Urinary bladder (tissue), 4 donors: Measurements from ENCODE around the gene CCBE1. TPM values are rescaled to one million over a fixed set of nuclear protein-coding genes. Genes with fewer than 3 reads are reported as not detected.

Experiments
- DNase-seq: peaks from one replicate; pipeline ENCODE4 v3.0.0-alpha.2; 2015; ENCODE audit errors: extremely low spot score
- H3K27ac ChIP-seq: one replicate; pipeline ENCODE4 v1.5.1; 2013; ENCODE audit warnings: low read depth, mild to moderate bottlenecking, moderate library complexity
- H3K36me3 ChIP-seq: one replicate; pipeline ENCODE4 v1.6.1; 2013; ENCODE audit warnings: mild to moderate bottlenecking, moderate library complexity; ENCODE audit not compliant: insufficient read depth
- H3K4me1 ChIP-seq: one replicate; pipeline ENCODE4 v1.6.1; 2013; ENCODE audit warnings: mild to moderate bottlenecking, moderate library complexity; ENCODE audit not compliant: insufficient read depth
- H3K4me3 ChIP-seq: one replicate; pipeline ENCODE4 v1.5.1; 2013; ENCODE audit warnings: low read depth, low read length
- WGBS: extraction: QIAGEN DNeasy Blood & Tissue Kit; methylation state at CpG from one replicate; pipeline ENCODE4 v1.1.7; 2013; 5-methylcytosine and 5-hydroxymethylcytosine counted together
- polyA plus RNA-seq: library from polyadenylated mRNA; stranded (reverse); fragments of 200-250 nt; gene quantifications from one replicate; pipeline ENCODE4 v1.2.3, GENCODE V29; 2013
- total RNA-seq: library from RNA; depleted of rRNA; stranded (reverse); fragments of >200 nt; gene quantifications from one replicate; pipeline ENCODE4 v1.2.3, GENCODE V29; 2014
- donor health status: healthy with polysubstance abuse.
- donor health status: healthy.

Gene CCBE1
- total and polyA plus RNA-seq, 2 donors = 0.37 to 4.2 TPM

DNA sequence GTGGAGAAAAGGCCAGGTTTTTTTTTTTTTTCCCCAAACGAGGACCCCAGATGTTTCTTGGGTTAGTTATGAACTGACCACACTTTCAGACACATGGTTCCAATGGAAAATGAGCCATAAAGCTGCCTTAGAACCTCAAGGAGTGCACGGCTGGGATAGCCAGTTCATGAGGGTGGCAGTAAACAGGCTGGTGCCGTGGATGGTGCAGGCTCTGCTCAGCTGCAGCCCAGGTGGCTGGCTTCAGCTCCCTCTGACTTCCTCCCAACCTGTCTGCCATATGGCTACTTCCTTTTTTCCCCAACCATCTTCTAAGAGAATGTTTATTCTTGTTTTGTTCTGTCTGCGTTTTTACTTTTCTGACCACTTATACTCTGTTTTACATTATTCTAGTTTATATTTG, 228.4 kb downstream of the CCBE1 start:
- no peak overlapping the region for H3K27ac ChIP-seq
- DNase-seq = no peak
- 68% methylated on average over 4 of the region's 4 CpGs for WGBS
- no peaks in the 10 kb centered on the region for H3K4me1 ChIP-seq
- no peaks in the 10 kb centered on the region for H3K36me3 ChIP-seq
- no peak overlapping the region for H3K4me3 ChIP-seq

- Histone ChIP-seq H3K4me3 (no peak overlapping the region), H3K36me3 (no peaks in the 10 kb centered on the region), H3K4me1 (no peaks in the 10 kb centered on the region), H3K27ac (no peak overlapping the region)
- no peak for DNase-seq
- WGBS = 84% methylated on average over 8 of the region's 8 CpGs
These were observed 229.7 kb downstream of the CCBE1 start for GRCh38 chr18:59467497-59467896.

DNA sequence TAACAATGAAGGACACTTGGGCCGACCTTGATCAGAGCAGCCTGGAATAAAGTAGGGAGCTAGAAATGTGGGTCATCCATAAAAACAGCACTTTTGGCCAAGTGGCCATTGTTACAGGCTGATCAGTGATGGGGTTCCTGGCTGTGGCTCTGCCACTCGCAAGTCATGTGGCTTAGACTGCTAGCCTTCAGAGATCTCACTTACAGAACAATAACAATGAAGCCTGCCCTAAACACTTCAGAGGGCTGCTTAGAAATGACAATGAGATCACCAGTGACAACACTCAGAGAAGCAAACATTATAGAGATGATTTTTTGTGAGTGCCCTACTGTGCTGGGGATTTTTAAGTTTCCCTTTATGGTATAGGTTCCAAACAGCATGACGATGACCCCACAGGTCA, 230.2 kb downstream of the CCBE1 start:
- H3K36me3 ChIP-seq = no peaks in the 10 kb centered on the region
- WGBS = 93% methylated on average over 3 of the region's 3 CpGs
- no peaks in the 10 kb centered on the region for H3K4me1 ChIP-seq
- H3K4me3 ChIP-seq = no peak overlapping the region
- no peak for DNase-seq
- H3K27ac ChIP-seq = no peak overlapping the region

DNA sequence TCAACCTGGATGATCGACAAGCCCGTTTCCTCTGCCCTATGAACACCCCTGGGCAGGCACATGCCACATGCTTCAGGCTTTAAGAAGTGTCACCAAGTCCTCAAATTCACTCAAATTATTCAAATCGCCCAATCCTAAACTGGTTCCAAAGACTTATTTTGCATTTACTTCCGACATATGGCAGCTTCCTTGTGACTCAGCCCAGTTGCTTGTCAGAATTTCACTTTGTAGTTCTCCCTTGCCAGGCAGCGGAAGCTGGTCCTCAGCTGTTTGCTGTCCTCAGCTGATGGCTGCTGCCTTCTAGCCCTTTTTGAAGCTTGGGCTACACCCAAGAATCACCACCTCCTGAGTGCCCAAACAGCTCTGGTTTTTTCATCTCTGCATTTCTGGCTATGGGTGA, 232.7 kb downstream of the CCBE1 start:
- H3K4me1 ChIP-seq = no peaks in the 10 kb centered on the region
- H3K27ac ChIP-seq = no peak overlapping the region
- H3K4me3 ChIP-seq = no peak overlapping the region
- H3K36me3 ChIP-seq = no peaks in the 10 kb centered on the region
- no peak for DNase-seq
- 95% methylated on average over 5 of the region's 5 CpGs for WGBS

DNA sequence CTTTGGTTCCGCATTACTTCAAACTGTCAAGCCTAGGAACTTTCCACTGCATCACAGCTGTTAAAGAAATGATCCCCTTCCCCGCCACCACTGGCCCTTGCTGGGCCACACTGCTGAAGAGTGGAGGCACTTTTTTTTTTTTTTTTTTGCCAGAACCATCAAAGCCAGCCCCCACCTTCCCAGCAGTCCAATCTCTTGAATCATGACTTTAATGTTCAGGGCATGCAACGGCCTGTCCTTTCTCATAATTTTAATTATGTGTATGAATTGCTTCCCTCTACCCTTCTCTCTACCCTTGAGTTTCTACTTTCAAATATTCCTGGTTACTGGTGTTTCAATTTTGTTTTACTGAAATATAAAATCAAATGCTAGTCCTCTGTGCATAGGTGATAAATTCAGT, 236.1 kb downstream of the CCBE1 start:
- Histone ChIP-seq H3K4me3 (no peak overlapping the region), H3K4me1 (no peaks in the 10 kb centered on the region), H3K27ac (no peak overlapping the region), H3K36me3 (no peaks in the 10 kb centered on the region)
- DNase-seq = no peak
- whole genome bisulfite sequencing = 77% methylated on average over 3 of the region's 3 CpGs

DNA sequence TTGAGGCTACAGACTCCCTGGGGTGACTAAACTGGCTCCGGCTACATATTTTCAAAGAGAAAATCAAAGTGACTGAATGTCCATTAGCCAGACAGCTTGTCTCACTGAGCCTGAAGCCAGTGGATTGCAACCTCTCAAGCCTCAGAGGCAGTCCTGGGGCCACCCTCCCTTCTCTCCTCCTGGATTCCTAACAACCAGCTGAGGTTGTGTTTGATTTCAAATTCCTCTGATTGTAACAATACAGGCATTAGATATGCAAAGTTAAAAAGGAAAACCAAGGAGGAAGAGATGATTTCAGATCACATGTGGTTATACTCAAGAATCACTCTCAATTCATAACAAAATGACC, 237.2 kb downstream of the CCBE1 start:
- Histone ChIP-seq H3K27ac (no peak overlapping the region), H3K4me3 (no peak overlapping the region), H3K36me3 (no peaks in the 10 kb centered on the region), H3K4me1 (no peaks in the 10 kb centered on the region)
- DNase-seq = no peak
- whole genome bisulfite sequencing = 73% methylated on average over 1 of the region's 1 CpG

DNA sequence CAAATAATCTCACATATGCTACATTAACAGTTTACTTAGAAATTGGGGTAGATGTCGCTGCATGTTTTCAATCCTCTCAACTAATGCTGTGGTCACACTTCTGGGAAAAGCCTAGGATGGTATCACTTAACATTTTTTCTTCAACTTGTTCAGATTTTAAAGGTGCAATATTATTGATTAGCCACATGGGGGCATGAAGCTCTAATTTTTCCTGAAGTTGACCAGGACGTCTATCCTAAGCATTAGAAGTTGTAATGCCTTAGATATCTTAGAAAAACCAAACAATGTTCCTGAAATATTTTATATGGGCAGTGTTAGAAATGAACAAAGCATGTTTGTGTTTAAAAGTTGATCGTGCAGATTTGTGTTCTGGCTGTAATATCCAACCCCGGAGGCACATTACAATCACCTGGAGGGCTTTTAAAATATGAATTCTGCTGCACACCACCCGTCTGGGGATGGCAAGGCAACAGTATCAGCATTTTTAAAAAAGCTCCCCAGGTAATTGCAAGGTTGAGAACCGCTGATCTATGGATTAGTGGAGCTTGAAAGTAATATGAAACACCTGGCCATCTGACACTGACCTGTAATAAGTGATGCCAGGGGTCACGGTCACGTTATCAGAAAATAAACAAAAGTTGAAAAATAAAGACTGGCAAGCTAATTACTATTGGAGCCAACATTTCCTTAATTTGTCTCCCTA, 237.7 kb downstream of the CCBE1 start:
- H3K4me1 ChIP-seq = no peaks in the 10 kb centered on the region
- H3K36me3 ChIP-seq = no peaks in the 10 kb centered on the region
- 16% methylated on average over 8 of the region's 8 CpGs for WGBS
- no peak for DNase-seq
- no peak overlapping the region for H3K4me3 ChIP-seq
- H3K27ac ChIP-seq = no peak overlapping the region

GRCh38 chr18:59458575-59458974, 238.6 kb downstream of the CCBE1 start:
- 59% methylated on average over 8 of the region's 8 CpGs for WGBS
- no peaks in the 10 kb centered on the region for H3K4me1 ChIP-seq
- H3K27ac ChIP-seq = no peak overlapping the region
- H3K36me3 ChIP-seq = no peaks in the 10 kb centered on the region
- H3K4me3 ChIP-seq = no peak overlapping the region
- no peak for DNase-seq

GRCh38 chr18:59456657-59457056, 240.6 kb downstream of the CCBE1 start:
- no peak for DNase-seq
- 84% methylated on average over 3 of the region's 3 CpGs for WGBS
- no peak overlapping the region for H3K4me3 ChIP-seq
- H3K4me1 ChIP-seq = no peaks in the 10 kb centered on the region
- no peaks in the 10 kb centered on the region for H3K36me3 ChIP-seq
- no peak overlapping the region for H3K27ac ChIP-seq

- Histone ChIP-seq H3K27ac (no peak overlapping the region), H3K36me3 (no peaks in the 10 kb centered on the region), H3K4me1 (no peaks in the 10 kb centered on the region), H3K4me3 (no peak overlapping the region)
- 66% methylated on average over 12 of the region's 12 CpGs for WGBS
- DNase-seq = no peak
These were observed 241.4 kb downstream of the CCBE1 start for GRCh38 chr18:59455728-59456276.

GRCh38 chr18:59454909-59455727, 242.1 kb downstream of the CCBE1 start:
- H3K4me3 ChIP-seq = no peak overlapping the region
- H3K27ac ChIP-seq = no peak overlapping the region
- WGBS = 37% methylated on average over 13 of the region's 13 CpGs
- H3K36me3 ChIP-seq = no peaks in the 10 kb centered on the region
- DNase-seq = no peak
- H3K4me1 ChIP-seq = no peaks in the 10 kb centered on the region

- Histone ChIP-seq H3K4me3 (no peak overlapping the region), H3K36me3 (no peaks in the 10 kb centered on the region), H3K27ac (no peak overlapping the region), H3K4me1 (no peaks in the 10 kb centered on the region)
- no peak for DNase-seq
- 58% methylated on average over 7 of the region's 7 CpGs for WGBS
These were observed 243.7 kb downstream of the CCBE1 start for GRCh38 chr18:59453468-59453961.

- DNase-seq = no peak
- Histone ChIP-seq H3K4me3 (no peak overlapping the region), H3K4me1 (no peaks in the 10 kb centered on the region), H3K27ac (no peak overlapping the region), H3K36me3 (no peaks in the 10 kb centered on the region)
- 73% methylated on average over 6 of the region's 6 CpGs for WGBS
These were observed 245.3 kb downstream of the CCBE1 start for GRCh38 chr18:59451963-59452362.

DNA sequence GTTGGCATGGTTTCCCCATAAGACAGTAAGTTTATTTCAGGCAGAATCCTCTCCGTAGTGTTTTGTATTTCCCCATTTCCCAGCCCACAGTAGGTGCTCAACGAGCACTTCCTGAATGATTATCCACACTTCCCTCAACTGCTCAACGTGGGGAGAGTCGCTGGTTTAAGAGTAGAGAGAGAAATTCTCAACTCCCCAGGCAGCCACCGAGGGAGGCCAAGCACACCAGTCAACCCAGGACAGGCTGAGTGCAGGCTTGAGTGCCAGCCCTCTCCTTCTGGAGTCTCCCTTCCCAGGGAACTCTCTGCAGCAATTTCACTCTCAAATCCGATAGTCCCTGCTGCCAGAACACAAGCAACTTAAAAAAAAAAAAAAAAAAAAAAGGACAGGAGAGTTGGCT, 246.2 kb downstream of the CCBE1 start:
- Histone ChIP-seq H3K27ac (no peak overlapping the region), H3K4me1 (no peaks in the 10 kb centered on the region), H3K4me3 (no peak overlapping the region), H3K36me3 (no peaks in the 10 kb centered on the region)
- DNase-seq = no peak
- 44% methylated on average over 6 of the region's 6 CpGs for WGBS
